Activated naive CD8-positive, alpha-beta T cell treated with anti-CD3 and anti-CD28 coated beads for 36 hours (primary cell): ENCODE data around the gene PLEKHS1. TPM values are rescaled to one million over a fixed set of nuclear protein-coding genes. Genes with fewer than 3 reads are reported as not detected.
"Not testable (repeated sequence)": the region's sequence is repeated elsewhere in the genome, so short reads cannot be mapped to it uniquely, and the experiment has no call there.

Experiments
- DNase-seq: peaks from one replicate; pipeline ENCODE4 v3.0.0; 2021
- H3K27ac Mint-ChIP-seq: one replicate; pipeline ENCODE4 v1.8.0; 2022; ENCODE audit warnings: mild to moderate bottlenecking, moderate library complexity, mixed read lengths
- H3K27me3 Mint-ChIP-seq: one replicate; pipeline ENCODE4 v1.8.0; 2022; ENCODE audit warnings: mild to moderate bottlenecking, mixed read lengths
- H3K36me3 Mint-ChIP-seq: one replicate; pipeline ENCODE4 v1.8.0; 2021; ENCODE audit warnings: mild to moderate bottlenecking, mixed read lengths
- H3K4me1 Mint-ChIP-seq: one replicate; pipeline ENCODE4 v1.8.0; 2021; ENCODE audit warnings: mixed read lengths
- H3K4me3 Mint-ChIP-seq: one replicate; pipeline ENCODE4 v1.8.0; 2022; ENCODE audit warnings: mild to moderate bottlenecking, moderate library complexity, mixed read lengths
- H3K9me3 Mint-ChIP-seq: one replicate; pipeline ENCODE4 v1.8.0; 2022; ENCODE audit warnings: mixed read lengths
- total RNA-seq, 2 experiments: library from RNA; stranded (reverse); gene quantifications; one replicate each; pipeline ENCODE4 v1.2.3, GENCODE V29; 2021

Gene PLEKHS1
- total RNA-seq, 2 experiments from 2014 or later, result 0.24 TPM; not detected in 1

DNA sequence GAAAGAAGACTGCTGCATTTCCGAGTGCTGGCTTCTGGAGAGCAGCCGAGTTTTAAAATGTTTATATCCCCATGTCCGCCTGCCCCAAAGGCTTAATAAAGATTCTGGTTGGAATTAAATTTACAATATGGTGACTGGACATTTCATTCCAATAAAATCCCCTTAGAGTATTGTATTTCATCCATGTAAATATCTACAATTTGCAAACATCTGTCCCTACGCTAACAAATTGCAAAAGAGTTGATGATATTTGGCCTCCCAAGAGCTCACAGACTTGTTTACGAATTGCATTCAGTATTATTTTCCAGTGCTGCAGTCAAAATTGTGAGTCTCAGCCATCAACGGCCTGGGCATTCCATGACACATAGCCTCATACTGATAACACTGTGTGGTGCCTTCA, 50.1 kb downstream of the PLEKHS1 start:
- H3K27me3 Mint-ChIP-seq, result peaks cover 31% of the 10 kb centered on the region
- H3K4me1 Mint-ChIP-seq, result peaks cover 4% of the 10 kb centered on the region
- no peak overlapping the region for H3K4me3 Mint-ChIP-seq
- no peak overlapping the region for H3K27ac Mint-ChIP-seq
- no peak for DNase-seq
- H3K9me3 Mint-ChIP-seq, result no peaks in the 10 kb centered on the region
- H3K36me3 Mint-ChIP-seq, result no peaks in the 10 kb centered on the region

DNA sequence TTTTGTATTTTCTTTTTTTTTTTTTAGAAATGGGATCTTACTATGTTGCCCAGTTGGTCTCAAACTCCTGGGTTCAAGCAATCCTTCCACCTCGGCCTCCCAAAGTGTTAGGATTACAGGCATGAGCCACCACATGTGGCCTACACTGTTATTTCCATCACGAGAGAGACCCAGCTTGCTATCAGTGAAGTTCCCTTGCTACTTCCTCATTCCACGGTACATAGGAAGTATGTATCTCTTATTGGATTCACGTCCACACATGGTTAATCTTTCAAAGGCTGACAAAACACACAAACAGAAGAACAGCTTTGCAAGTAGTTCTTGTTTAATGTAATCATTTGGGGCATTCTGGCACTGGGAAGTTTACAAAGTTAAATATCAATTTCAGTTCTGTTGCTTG, 51.5 kb downstream of the PLEKHS1 start:
- Mint-ChIP-seq H3K4me3 (no peak overlapping the region), H3K4me1 (peaks cover 4% of the 10 kb centered on the region), H3K27me3 (peaks cover 23% of the 10 kb centered on the region), H3K36me3 (no peaks in the 10 kb centered on the region), H3K27ac (no peak overlapping the region), H3K9me3 (no peaks in the 10 kb centered on the region)
- no peak for DNase-seq

DNA sequence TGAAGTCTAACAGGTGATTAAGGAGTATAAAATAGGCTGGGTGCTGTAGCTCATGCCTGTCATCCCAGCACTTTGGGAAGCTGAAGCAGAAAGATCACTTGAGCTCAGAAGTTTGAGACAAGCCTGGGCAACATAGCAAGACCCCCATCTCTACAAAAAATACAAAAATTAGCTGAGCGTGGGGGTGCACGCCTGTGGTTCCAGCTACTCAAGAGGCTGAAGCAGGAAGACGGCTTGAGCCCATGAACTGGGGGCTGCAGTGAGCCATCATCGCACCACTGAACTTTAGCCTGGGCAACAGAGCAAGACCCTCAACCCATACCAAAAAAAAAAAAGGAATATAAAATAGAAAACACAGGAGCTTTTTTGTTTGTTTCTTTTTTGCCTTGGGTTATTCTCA, 55.0 kb downstream of the PLEKHS1 start:
- Mint-ChIP-seq H3K9me3 (no peaks in the 10 kb centered on the region), H3K27ac (no peak overlapping the region), H3K36me3 (no peaks in the 10 kb centered on the region), H3K27me3 (peaks cover 23% of the 10 kb centered on the region), H3K4me1 (no peaks in the 10 kb centered on the region), H3K4me3 (no peak overlapping the region)
- no peak for DNase-seq

DNA sequence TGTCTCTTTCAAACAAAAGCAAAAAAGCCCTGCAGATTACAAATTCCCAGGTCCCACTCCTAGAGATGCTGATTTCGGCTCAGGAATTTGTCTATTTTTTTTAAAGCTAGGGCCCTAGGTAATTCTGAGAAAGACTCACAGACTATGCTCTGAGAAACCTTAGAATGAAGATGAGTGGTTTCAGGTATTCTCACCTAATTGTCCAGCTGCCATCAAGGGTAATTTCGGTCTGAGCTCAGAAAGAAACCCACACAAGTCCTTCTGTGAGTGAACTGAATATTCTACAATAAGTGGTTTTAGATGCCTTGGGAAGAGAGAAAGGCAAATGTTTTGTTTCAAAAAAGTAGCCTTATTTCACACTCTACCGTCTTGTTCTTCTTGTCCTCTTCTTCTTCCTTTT, 56.7 kb downstream of the PLEKHS1 start:
- no peak overlapping the region for H3K27ac Mint-ChIP-seq

DNA sequence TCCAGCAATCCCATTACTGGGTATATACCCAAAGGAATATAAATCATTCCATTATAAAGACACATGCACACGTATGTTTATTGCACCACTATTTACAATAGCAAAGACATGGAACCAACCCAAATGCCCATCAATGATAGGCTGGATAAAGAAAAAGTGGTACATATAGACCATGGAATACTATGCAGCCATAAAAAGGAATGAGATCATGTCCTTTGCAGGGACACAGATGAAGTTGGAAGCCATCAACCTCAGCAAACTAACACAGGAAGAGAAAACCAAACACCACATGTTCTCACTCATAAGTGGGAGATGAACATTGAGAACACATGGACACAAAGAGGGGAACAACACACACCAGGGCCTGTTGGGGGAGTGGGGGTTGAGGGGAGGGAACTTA, 63.2 kb downstream of the PLEKHS1 start:
- not testable (repeated sequence) for H3K36me3 Mint-ChIP-seq, H3K9me3 Mint-ChIP-seq, H3K27ac Mint-ChIP-seq, DNase-seq, H3K4me1 Mint-ChIP-seq, H3K4me3 Mint-ChIP-seq
- H3K27me3 Mint-ChIP-seq, result peaks cover 14% of the 10 kb centered on the region

More for the DNA sequence above, 56.7 kb downstream of the PLEKHS1 start:
- H3K4me1 Mint-ChIP-seq, result no peaks in the 10 kb centered on the region
- H3K9me3 Mint-ChIP-seq, result peaks cover 1% of the 10 kb centered on the region
- H3K4me3 Mint-ChIP-seq, result no peak overlapping the region
- no peak for DNase-seq
- H3K36me3 Mint-ChIP-seq, result no peaks in the 10 kb centered on the region
- H3K27me3 Mint-ChIP-seq, result peaks cover 36% of the 10 kb centered on the region

DNA sequence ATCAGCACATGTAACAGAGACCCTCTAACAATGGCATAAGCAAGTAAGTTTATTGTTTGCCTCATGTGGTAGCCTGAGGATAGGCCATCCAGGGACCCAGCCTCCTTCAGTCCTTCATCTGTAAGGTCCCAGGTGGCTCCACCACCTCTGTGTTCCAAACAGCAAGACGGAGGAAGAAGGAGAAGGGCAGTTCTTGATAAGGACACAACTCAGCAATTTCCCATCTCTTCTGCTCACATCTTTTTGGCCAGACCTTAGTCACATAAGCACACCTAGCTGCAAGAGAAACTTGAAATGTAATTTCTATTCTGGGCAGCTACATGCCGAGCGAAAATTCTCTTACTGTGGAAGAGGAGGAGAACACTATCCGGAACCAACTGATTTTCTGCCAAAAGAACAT, 68.5 kb downstream of the PLEKHS1 start:
- Mint-ChIP-seq H3K9me3 (no peaks in the 10 kb centered on the region), H3K4me3 (no peak overlapping the region), H3K27ac (no peak overlapping the region), H3K27me3 (no peaks in the 10 kb centered on the region), H3K36me3 (no peaks in the 10 kb centered on the region), H3K4me1 (no peaks in the 10 kb centered on the region)
- no peak for DNase-seq

DNA sequence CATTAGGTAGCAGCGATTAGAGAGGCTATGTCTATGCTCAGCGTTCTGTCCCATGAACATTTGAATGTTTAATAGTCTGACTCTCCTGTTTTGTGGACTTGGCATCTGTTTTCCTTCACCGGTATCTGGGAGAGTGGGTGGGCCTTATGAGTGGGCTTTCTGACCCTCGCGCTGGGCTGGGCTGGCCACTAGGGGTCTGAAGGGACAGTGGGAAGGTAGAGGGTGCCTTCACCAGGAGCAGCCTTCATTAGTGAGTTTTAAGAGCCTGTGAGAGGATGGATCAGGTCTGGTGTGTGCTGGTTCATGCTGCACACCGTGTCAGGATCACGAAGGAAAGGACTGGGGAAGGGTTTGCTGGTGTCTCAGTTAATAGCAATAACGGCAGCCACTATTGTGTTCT, 69.0 kb downstream of the PLEKHS1 start:
- H3K27ac Mint-ChIP-seq, result no peak overlapping the region
- no peak for DNase-seq
- H3K27me3 Mint-ChIP-seq, result no peaks in the 10 kb centered on the region
- H3K4me1 Mint-ChIP-seq, result no peaks in the 10 kb centered on the region
- H3K4me3 Mint-ChIP-seq, result no peak overlapping the region
- no peaks in the 10 kb centered on the region for H3K36me3 Mint-ChIP-seq
- H3K9me3 Mint-ChIP-seq, result no peaks in the 10 kb centered on the region

DNA sequence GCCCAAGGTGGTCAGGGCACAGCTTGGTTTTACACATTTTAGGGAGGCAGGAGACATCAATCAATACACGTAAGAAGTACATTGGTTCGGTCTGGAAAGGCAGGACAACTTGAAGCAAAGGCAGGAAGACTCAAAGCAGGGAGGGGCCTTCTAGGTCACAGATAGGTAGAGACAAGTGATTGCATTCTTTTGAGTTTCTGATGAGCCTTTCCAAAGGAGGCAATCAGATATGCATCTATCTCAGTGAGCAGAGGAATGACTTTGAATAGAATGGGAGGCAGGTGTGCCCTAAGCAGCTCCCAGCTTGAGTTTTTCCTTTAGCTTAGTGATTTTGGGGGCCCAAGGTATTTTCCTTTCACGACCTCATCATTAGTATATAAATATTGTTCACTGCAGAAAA, 69.8 kb downstream of the PLEKHS1 start:
- not testable (repeated sequence) for H3K4me3 Mint-ChIP-seq, H3K36me3 Mint-ChIP-seq, DNase-seq, H3K27me3 Mint-ChIP-seq, H3K9me3 Mint-ChIP-seq, H3K4me1 Mint-ChIP-seq, H3K27ac Mint-ChIP-seq

DNA sequence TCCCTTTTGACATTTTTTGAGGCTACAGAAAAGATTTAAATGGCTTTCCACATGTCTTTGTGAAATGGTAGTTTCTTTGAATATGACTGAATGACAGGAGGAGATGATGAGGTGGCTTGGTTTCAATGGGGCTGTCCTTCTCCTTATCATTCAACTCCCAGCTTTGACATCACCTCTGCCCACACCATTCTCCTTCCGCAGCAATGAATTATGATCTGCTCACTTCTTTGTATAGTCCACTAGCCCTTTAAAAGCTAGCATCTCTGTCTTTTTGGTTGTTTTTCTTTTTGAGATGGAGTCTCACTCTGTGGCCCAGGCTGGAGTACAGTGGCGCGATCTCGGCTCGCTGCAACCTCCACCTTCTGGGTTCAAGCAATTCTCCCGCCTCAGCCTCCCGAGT, 70.7 kb downstream of the PLEKHS1 start:
- H3K27me3 Mint-ChIP-seq, result no peaks in the 10 kb centered on the region
- no peaks in the 10 kb centered on the region for H3K9me3 Mint-ChIP-seq
- no peaks in the 10 kb centered on the region for H3K36me3 Mint-ChIP-seq
- no peak overlapping the region for H3K4me3 Mint-ChIP-seq
- no peak for DNase-seq
- H3K4me1 Mint-ChIP-seq, result no peaks in the 10 kb centered on the region
- no peak overlapping the region for H3K27ac Mint-ChIP-seq

DNA sequence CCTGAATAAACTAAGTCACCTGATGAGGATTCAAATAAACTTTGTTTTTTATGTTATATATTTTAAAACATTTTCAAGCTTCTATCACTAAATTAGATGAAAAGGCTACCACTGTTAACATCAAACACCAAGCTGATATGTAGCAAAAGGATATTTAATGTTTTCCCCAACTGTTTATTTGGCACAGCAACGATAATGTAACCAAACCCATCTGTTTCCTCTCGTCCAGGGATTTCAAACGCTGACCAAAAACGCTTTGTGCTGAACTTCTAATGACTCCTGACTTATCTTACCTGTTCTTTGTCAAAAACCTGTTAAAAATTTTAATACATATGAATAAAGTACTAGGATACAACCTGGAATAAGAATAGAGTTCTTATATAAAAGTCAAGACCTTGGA, 71.9 kb downstream of the PLEKHS1 start:
- no peak overlapping the region for H3K4me3 Mint-ChIP-seq
- H3K27me3 Mint-ChIP-seq, result no peaks in the 10 kb centered on the region
- no peaks in the 10 kb centered on the region for H3K4me1 Mint-ChIP-seq
- no peak for DNase-seq
- no peaks in the 10 kb centered on the region for H3K36me3 Mint-ChIP-seq
- no peaks in the 10 kb centered on the region for H3K9me3 Mint-ChIP-seq
- no peak overlapping the region for H3K27ac Mint-ChIP-seq

DNA sequence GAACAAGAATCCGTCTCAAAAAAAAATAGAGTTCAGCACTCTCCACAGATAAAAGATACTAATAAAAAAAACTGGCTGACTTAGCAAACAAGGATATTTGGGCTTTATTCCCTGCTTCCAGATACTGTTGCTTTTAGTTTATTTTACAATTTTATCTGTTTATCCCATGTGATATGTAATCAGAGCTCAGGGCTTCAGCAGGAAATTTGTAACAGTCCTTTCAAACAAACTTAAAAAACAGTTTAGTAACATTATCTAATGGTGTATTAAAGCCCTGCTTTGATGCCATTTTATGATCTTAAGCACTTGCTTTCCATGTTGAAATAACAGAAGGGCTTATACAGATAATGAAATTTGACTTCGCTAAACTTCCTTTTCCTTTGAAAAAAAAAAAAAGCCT, 74.3 kb downstream of the PLEKHS1 start:
- H3K4me3 Mint-ChIP-seq, result no peak overlapping the region
- H3K27ac Mint-ChIP-seq, result no peak overlapping the region
- H3K36me3 Mint-ChIP-seq, result no peaks in the 10 kb centered on the region
- DNase-seq, result no peak
- no peaks in the 10 kb centered on the region for H3K9me3 Mint-ChIP-seq
- no peaks in the 10 kb centered on the region for H3K27me3 Mint-ChIP-seq
- no peaks in the 10 kb centered on the region for H3K4me1 Mint-ChIP-seq

DNA sequence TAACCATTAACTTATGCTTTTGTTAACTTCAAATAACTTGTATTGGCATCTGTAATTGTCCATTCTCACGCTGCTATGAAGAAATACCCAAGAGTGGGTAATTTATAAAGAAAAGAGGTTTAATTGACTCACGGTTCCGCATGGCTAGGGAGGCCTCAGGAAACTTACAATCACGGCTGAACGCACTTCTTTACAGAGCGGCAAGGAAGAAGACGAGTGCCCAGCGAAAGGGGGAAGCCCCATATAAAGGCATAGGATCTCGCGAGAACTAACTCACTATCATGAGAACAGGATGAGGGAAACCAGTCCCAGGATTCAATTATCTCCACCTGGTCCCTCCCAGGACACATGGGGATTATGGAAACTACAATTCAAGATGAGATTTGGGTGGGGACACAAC, 77.1 kb downstream of the PLEKHS1 start:
- not testable (repeated sequence) for H3K36me3 Mint-ChIP-seq, H3K4me1 Mint-ChIP-seq, H3K9me3 Mint-ChIP-seq, DNase-seq, H3K27ac Mint-ChIP-seq, H3K27me3 Mint-ChIP-seq, H3K4me3 Mint-ChIP-seq

Other genes starting within 250 kb of the PLEKHS1 start
- not detected for gene HABP2, start 198.6 kb upstream of the PLEKHS1 start, total RNA-seq
- gene NRAP, start 87.6 kb upstream of the PLEKHS1 start, total RNA-seq, result not detected
- gene CASP7, start 71.8 kb upstream of the PLEKHS1 start, total RNA-seq, result 10 to 100 TPM; 37.1 to 38.6 TPM
- gene DCLRE1A, start 102.4 kb downstream of the PLEKHS1 start, total RNA-seq, result 10 to 100 TPM; 17.4 to 19.0 TPM
- 10 to 100 TPM; 24.2 to 26.7 TPM for gene NHLRC2, start 103.0 kb downstream of the PLEKHS1 start, total RNA-seq